Choroid plexus epithelial cell (primary cell): ENCODE results near the gene IL1RAPL1.

Source experiments
- DNase-seq: peaks from one replicate; pipeline ENCODE4 v3.0.0-alpha.2; 2010; ENCODE audit warnings: low read depth
- H3K4me3 ChIP-seq: 2 replicates; pipeline ENCODE4 v1.5.1; 2011; ENCODE audit warnings: low read depth, mild to moderate bottlenecking, control low read depth, low read length, moderate library complexity
- CTCF ChIP-seq: conservative IDR thresholded peaks from 2 replicates; pipeline ENCODE4 v1.5.1; 2011; ENCODE audit warnings: low read depth, mild to moderate bottlenecking, control low read depth, inconsistent platforms, low read length, moderate library complexity

The IL1RAPL1 gene

GRCh38 chrX:29470030-29470429 is 882.8 kb downstream of the IL1RAPL1 start:
- TF ChIP-seq CTCF: no peak
- no peak overlapping the region for H3K4me3 ChIP-seq
- DNase-seq: peak; percentile 84

GRCh38 chrX:29471829-29472228 is 884.6 kb downstream of the IL1RAPL1 start:
- H3K4me3 ChIP-seq: no peak overlapping the region
- TF ChIP-seq CTCF: no peak
- no peak for DNase-seq

GRCh38 chrX:29477878-29478277 is 890.6 kb downstream of the IL1RAPL1 start:
- H3K4me3 ChIP-seq: no peak overlapping the region
- no peak for TF ChIP-seq CTCF

GRCh38 chrX:29478336-29479069 is 891.3 kb downstream of the IL1RAPL1 start:
- TF ChIP-seq CTCF: peak; percentile 76
- peak overlapping the region; percentile 34 for H3K4me3 ChIP-seq
- peak; percentile 68 for DNase-seq

More at GRCh38 chrX:29477878-29478277, 890.6 kb downstream of the IL1RAPL1 start:
- DNase-seq: no peak

GRCh38 chrX:29487214-29487613 is 900.0 kb downstream of the IL1RAPL1 start:
- TF ChIP-seq CTCF: no peak
- no peak for DNase-seq

GRCh38 chrX:29487714-29488113 is 900.5 kb downstream of the IL1RAPL1 start:
- no peak overlapping the region for H3K4me3 ChIP-seq
- peak; percentile 10 for DNase-seq
- TF ChIP-seq CTCF: no peak

More at GRCh38 chrX:29487214-29487613, 900.0 kb downstream of the IL1RAPL1 start:
- H3K4me3 ChIP-seq: no peak overlapping the region

GRCh38 chrX:29488919-29489318 is 901.7 kb downstream of the IL1RAPL1 start:
- DNase-seq: peak; percentile 31
- TF ChIP-seq CTCF: no peak
- no peak overlapping the region for H3K4me3 ChIP-seq
